ENCODE data around the gene PIGK.

The PIGK gene

GRCh38 chr1:77096496-77097255, 122.6 kb downstream of the PIGK start:
- DNase-seq (ENCODE audit: low read depth in 2 of 2) = no peak

- no peak for DNase-seq (ENCODE audit: low read depth in 2 of 2)
These were observed 124.0 kb downstream of the PIGK start for GRCh38 chr1:77095236-77095635.

- no peak for DNase-seq (ENCODE audit: low read depth in 2 of 2)
These were observed 129.5 kb downstream of the PIGK start for GRCh38 chr1:77089756-77090155.

- DNase-seq (ENCODE audit: low read depth in 2 of 2) = no peak
These were observed 134.1 kb downstream of the PIGK start for GRCh38 chr1:77085109-77085508.

- no peak for DNase-seq (ENCODE audit: low read depth in 2 of 2)
These were observed 134.8 kb downstream of the PIGK start for GRCh38 chr1:77084457-77084856.

- no peak for DNase-seq (ENCODE audit: low read depth in 2 of 2)
These were observed 137.4 kb downstream of the PIGK start for GRCh38 chr1:77081834-77082233.

GRCh38 chr1:77076759-77077158, 142.5 kb downstream of the PIGK start:
- DNase-seq (ENCODE audit: low read depth in 2 of 2) = no peak

GRCh38 chr1:77068013-77068412, 151.2 kb downstream of the PIGK start:
- no peak for DNase-seq (ENCODE audit: low read depth in 2 of 2)

GRCh38 chr1:77065693-77066342, 153.4 kb downstream of the PIGK start:
- DNase-seq (ENCODE audit: low read depth in 2 of 2) = no peak

- no peak for DNase-seq (ENCODE audit: low read depth in 2 of 2)
These were observed 155.0 kb downstream of the PIGK start for GRCh38 chr1:77064246-77064645.

GRCh38 chr1:77063118-77063517, 156.1 kb downstream of the PIGK start:
- DNase-seq (ENCODE audit: low read depth in 2 of 2) = no peak

- DNase-seq (ENCODE audit: low read depth in 2 of 2) = no peak
These were observed 158.1 kb downstream of the PIGK start for GRCh38 chr1:77061162-77061561.

- no peak for DNase-seq (ENCODE audit: low read depth in 2 of 2)
These were observed 159.2 kb downstream of the PIGK start for GRCh38 chr1:77060000-77060399.

GRCh38 chr1:77057994-77058585, 161.1 kb downstream of the PIGK start:
- DNase-seq (ENCODE audit: low read depth in 2 of 2) = no peak

- DNase-seq (ENCODE audit: low read depth in 2 of 2) = no peak
These were observed 162.7 kb downstream of the PIGK start for GRCh38 chr1:77056525-77056924.

- no peak for DNase-seq (ENCODE audit: low read depth in 2 of 2)
These were observed 167.8 kb downstream of the PIGK start for GRCh38 chr1:77051425-77051824.

- no peak for DNase-seq (ENCODE audit: low read depth in 2 of 2)
These were observed 170.6 kb downstream of the PIGK start for GRCh38 chr1:77048615-77049005.

GRCh38 chr1:77047978-77048614, 171.1 kb downstream of the PIGK start:
- no peak for DNase-seq (ENCODE audit: low read depth in 2 of 2)

- no peak for DNase-seq (ENCODE audit: low read depth in 2 of 2)
These were observed 171.7 kb downstream of the PIGK start for GRCh38 chr1:77047575-77047974.

- no peak for DNase-seq (ENCODE audit: low read depth in 2 of 2)
These were observed 174.9 kb downstream of the PIGK start for GRCh38 chr1:77044133-77044849.

GRCh38 chr1:77040826-77041225, 178.4 kb downstream of the PIGK start:
- DNase-seq (ENCODE audit: low read depth in 2 of 2) = no peak

- DNase-seq (ENCODE audit: low read depth in 2 of 2) = no peak
These were observed 179.5 kb downstream of the PIGK start for GRCh38 chr1:77039739-77040138.

Measured in activated CD8-positive, alpha-beta memory T cell treated with anti-CD3 and anti-CD28 coated beads for 4 hours (primary cell).